Subcutaneous abdominal adipose tissue (tissue), 5 donors: ENCODE data around the gene MZF1.

ENCODE experiments used
- H3K27ac ChIP-seq: one replicate; pipeline ENCODE4 v1.7.0; 2013; ENCODE audit warnings: low read depth, mild to moderate bottlenecking, inconsistent platforms, low read length, moderate library complexity
- H3K27me3 ChIP-seq, 5 donors: one replicate each; pipeline ENCODE4 v1.7.0; 2013; ENCODE audit warnings: low read length in 5 of 5, inconsistent platforms in 1 of 5; ENCODE audit not compliant: control insufficient read depth in 5 of 5, insufficient read depth in 4 of 5
- H3K36me3 ChIP-seq, 5 donors: one replicate each; pipeline ENCODE4 v1.7.0; 2013; ENCODE audit warnings: low read length in 5 of 5; ENCODE audit not compliant: control insufficient read depth in 5 of 5, insufficient read depth in 5 of 5
- H3K4me1 ChIP-seq, 5 donors: one replicate each; pipeline ENCODE4 v1.7.0; 2013; ENCODE audit warnings: low read length in 5 of 5, mild to moderate bottlenecking in 3 of 5, moderate library complexity in 1 of 5; ENCODE audit not compliant: control insufficient read depth in 5 of 5, insufficient read depth in 5 of 5
- H3K4me3 ChIP-seq, 5 donors: one replicate each; pipeline ENCODE4 v1.7.0; 2013; ENCODE audit warnings: low read length in 5 of 5, low read depth in 1 of 5
- H3K9ac ChIP-seq, 5 donors: one replicate each; pipeline ENCODE4 v1.7.0; 2013; ENCODE audit warnings: low read length in 5 of 5, mild to moderate bottlenecking in 4 of 5, moderate library complexity in 3 of 5
- H3K9me3 ChIP-seq, 5 donors: one replicate each; pipeline ENCODE4 v1.7.0; 2013; ENCODE audit warnings: low read length in 5 of 5; ENCODE audit not compliant: control insufficient read depth in 5 of 5
- donor health status: healthy.
- donor health status: healthy.
- donor health status: healthy.
- donor health status: healthy.
- donor health status: healthy.

Gene MZF1

DNA sequence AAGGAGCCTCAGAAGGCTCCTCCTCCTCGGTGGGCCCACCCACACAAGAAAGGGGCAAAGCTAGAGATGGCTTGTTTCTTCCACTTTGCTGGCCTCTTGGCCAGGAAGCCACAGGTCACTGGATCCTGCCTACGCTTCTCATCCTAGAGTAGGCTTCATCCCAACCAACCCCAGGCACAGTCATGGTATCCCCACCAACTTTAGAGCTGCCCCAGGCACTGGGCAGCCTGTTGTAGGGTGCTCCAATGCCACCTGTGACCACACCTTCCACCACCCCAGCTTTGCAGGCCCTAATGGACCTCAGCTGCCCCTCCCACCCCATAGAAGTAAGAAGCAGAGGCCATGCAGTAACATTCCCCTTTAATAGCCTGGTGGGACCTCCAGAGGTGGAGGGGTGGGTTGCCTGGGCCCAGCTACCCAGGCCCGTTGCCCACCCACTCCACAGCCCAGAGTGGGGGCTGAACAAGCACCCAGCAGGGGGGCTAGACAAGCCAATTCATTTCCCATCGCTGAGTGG, 17.7 kb downstream of the MZF1 start:
- Histone ChIP-seq H3K27me3 (no peaks in the 10 kb centered on the region), H3K4me3 (peak overlapping the region; percentile 66 to 97 (median 87)), H3K4me1 (peaks cover 13 to 57% (median 54%) of the 10 kb centered on the region in 5 donors), H3K9me3 (no peaks in the 10 kb centered on the region), H3K27ac (peak overlapping the region; percentile 98), H3K36me3 (peaks cover 0 to 38% (median 38%) of the 10 kb centered on the region in 5 donors), H3K9ac (peak overlapping the region; percentile 77 to 94 (median 90))

DNA sequence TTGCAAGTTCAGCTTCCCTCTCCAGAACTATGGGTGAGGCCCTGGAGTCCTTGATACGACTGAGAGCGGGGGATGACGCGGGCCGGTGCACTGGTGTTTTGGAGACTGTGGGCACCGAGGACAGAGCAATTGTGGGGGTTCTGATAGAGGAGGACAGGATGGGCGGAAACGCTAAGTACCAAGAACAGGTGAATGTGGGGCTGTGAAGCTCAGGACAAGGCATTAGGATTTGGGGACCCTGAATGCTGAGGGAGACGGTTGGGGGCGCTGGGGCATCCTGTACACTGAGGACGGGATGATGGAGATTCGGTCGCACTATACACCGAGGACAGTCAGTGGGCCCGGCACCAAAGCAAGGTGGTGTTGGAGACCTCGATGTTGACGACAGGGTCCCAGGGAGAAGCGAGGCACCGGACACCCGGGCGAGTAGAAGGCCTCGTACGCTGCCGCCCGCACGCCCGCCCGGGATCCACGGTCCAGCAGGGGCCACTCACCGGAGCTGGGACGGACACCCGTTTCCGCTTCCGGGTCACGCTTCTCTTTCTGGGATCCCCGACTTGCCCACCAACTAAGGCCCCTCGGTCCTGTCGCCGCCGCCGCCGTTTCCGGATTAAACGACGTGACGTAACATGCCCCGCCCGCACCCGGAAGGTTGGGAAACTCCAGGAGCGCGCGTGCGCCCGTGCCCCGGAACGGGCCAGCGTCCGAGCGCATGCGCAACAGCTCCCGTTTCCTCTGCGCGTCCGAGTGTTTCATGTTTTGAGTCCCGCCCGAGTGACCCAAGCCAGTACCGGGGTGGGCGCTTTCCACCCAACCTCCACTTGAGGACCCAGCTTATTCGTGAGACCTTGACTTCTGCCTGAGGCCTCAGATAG, 18.4 kb downstream of the MZF1 start, which contains the start of gene CHMP2A:
Gene CHMP2A, minus strand, starts transcription at position 612 of the 875 bp plus-strand sequence. CDS start 893 bp downstream, outside the sequence.
- Histone ChIP-seq H3K9me3 (no peaks in the 10 kb centered on the region), H3K9ac (peak within 1 kb of the TSS; percentile 80 to 97 (median 91)), H3K27me3 (no peaks in the 10 kb centered on the region), H3K36me3 (peaks cover 0 to 45% (median 45%) of the 10 kb centered on the region in 5 donors), H3K4me3 (peak within 1 kb of the TSS; percentile 87 to 97 (median 95)), H3K27ac (peak within 1 kb of the TSS; percentile 98), H3K4me1 (peaks cover 12 to 53% (median 49%) of the 10 kb centered on the region in 5 donors)

GRCh38 chr19:58553799-58554493, 19.2 kb downstream of the MZF1 start:
- H3K9ac ChIP-seq: peak overlapping the region; percentile 73 to 97 (median 81)
- peak overlapping the region; percentile 98 for H3K27ac ChIP-seq
- H3K4me1 ChIP-seq: peaks cover 11 to 46% (median 42%) of the 10 kb centered on the region in 5 donors
- no peaks in the 10 kb centered on the region for H3K27me3 ChIP-seq
- H3K4me3 ChIP-seq: peak overlapping the region; percentile 87 to 97 (median 95)
- H3K36me3 ChIP-seq: peaks cover 0 to 53% (median 53%) of the 10 kb centered on the region in 5 donors
- no peaks in the 10 kb centered on the region for H3K9me3 ChIP-seq

DNA sequence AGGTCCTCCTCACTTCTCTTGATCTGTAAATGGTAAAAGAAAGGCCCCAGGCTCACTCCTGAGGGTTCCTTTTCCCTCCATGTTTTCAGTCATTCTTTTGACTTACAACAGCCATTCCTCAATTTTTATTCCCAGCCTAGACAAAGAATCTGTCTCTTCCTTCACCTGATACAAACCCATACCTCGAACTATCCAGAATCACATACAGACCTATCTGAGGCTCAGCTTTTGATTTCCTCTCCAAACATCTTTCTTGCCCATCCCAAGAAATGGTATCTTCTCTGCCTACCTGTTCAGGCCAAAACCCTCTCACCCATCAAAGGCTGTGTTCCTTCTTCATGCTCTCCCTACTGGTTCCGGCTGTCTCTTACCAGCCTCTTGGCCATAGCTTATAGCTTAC, 20.5 kb downstream of the MZF1 start:
- H3K9me3 ChIP-seq: no peaks in the 10 kb centered on the region

DNA sequence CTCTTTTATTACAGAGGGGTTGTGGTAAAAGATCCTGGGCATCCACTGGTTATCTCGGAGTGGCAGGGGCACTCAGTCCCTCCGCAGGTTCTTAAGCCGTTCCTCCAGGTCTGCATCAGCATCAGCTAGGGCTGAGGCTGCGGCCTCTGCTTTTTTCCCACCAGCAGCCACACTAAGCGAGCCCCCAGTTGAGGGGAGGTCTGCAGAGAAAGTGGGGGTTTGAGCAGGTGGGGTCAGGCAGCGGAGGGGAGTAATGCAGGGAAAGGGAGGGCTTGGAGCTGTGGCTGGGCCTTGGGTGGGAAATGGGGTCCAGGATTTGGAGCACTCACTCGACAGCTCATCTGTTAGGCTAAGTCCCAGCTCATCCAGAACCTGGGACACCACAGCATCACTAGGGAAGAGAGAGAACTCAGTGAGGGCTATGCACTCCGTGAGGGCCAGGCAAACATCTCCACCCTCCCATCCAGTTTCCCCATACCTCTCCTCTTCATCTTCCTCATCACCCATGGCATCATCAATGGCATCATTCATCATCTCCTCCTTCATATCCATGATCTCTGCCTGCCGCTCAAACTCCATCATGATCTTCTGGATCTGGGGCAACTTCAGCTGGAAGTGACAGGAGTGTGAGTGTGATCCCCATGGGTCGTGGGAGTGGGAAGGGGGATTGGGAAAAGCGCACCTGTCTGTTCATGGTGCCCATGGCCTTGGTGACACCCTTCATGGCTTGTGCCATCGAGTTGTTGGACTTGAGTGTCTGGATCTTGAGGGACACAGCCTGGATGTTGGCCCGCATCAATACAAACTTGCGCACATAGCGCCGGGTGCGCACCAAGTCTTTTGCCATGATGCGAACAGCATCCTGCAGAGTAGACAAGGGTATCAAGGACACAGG, 21.3 kb downstream of the MZF1 start:
- Histone ChIP-seq H3K27ac (no peak overlapping the region), H3K4me3 (no peak overlapping the region), H3K9ac (no peak overlapping the region), H3K36me3 (peaks cover 0 to 72% (median 71%) of the 10 kb centered on the region in 5 donors), H3K27me3 (no peaks in the 10 kb centered on the region), H3K9me3 (no peaks in the 10 kb centered on the region), H3K4me1 (peaks cover 6 to 36% (median 35%) of the 10 kb centered on the region in 5 donors)

More for the DNA sequence above, 20.5 kb downstream of the MZF1 start:
- H3K4me3 ChIP-seq: no peak overlapping the region
- peaks cover 0 to 66% (median 65%) of the 10 kb centered on the region in 5 donors for H3K36me3 ChIP-seq
- no peaks in the 10 kb centered on the region for H3K27me3 ChIP-seq
- H3K4me1 ChIP-seq: peaks cover 11 to 38% (median 38%) of the 10 kb centered on the region in 5 donors
- H3K9ac ChIP-seq: no peak overlapping the region
- H3K27ac ChIP-seq: no peak overlapping the region

- no peak overlapping the region for H3K27ac ChIP-seq
- peaks cover 0 to 70% (median 65%) of the 10 kb centered on the region in 5 donors for H3K36me3 ChIP-seq
- H3K4me1 ChIP-seq: peaks cover 9 to 36% (median 35%) of the 10 kb centered on the region in 5 donors
Observed at GRCh38 chr19:58551123-58551497, 22.0 kb downstream of the MZF1 start.

DNA sequence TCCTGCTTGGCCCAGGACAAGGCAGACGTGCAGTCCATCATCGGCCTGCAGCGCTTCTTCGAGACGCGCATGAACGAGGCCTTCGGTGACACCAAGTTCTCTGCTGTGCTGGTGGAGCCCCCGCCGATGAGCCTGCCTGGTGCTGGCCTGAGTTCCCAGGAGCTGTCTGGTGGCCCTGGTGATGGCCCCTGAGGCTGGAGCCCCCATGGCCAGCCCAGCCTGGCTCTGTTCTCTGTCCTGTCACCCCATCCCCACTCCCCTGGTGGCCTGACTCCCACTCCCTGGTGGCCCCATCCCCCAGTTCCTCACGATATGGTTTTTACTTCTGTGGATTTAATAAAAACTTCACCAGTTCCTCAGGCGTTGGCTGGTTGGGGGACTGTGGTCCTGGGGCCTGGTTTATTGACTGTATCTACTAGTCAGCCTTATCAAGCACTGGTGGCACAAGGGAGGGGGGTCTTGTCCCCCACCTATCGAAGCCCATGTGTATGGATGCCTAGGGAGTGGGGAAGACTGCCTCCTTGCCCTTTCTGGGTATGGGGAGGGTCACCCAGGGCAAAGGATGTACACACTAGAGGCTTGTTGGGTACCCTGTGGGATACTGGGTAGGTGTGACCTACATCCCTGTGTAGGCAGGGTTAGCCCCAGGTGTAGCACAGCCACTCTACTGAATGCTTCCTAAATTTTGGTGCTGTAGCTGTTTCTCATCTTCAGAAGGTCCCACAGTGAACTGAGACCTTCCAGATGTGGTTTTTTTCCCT, 22.6 kb downstream of the MZF1 start:
- H3K4me1 ChIP-seq: peaks cover 14 to 38% (median 37%) of the 10 kb centered on the region in 5 donors
- H3K27ac ChIP-seq: no peak overlapping the region
- no peak overlapping the region for H3K4me3 ChIP-seq
- peaks cover 0 to 73% (median 63%) of the 10 kb centered on the region in 5 donors for H3K36me3 ChIP-seq
- no peaks in the 10 kb centered on the region for H3K27me3 ChIP-seq
- H3K9ac ChIP-seq: no peak overlapping the region
- H3K9me3 ChIP-seq: no peaks in the 10 kb centered on the region

More at GRCh38 chr19:58551123-58551497, 22.0 kb downstream of the MZF1 start:
- no peaks in the 10 kb centered on the region for H3K27me3 ChIP-seq
- H3K9ac ChIP-seq: no peak overlapping the region
- H3K4me3 ChIP-seq: no peak overlapping the region
- H3K9me3 ChIP-seq: no peaks in the 10 kb centered on the region

GRCh38 chr19:58549664-58550361, 23.3 kb downstream of the MZF1 start:
- Histone ChIP-seq H3K27me3 (no peaks in the 10 kb centered on the region), H3K9me3 (no peaks in the 10 kb centered on the region), H3K36me3 (peaks cover 0 to 73% (median 63%) of the 10 kb centered on the region in 5 donors), H3K4me1 (peaks cover 17 to 40% (median 39%) of the 10 kb centered on the region in 5 donors), H3K4me3 (no peak overlapping the region), H3K27ac (no peak overlapping the region), H3K9ac (no peak overlapping the region)
